Thyroid gland (tissue), 4 donors: ENCODE measurements around the gene TTC9C.

Experiments used
- POLR2A ChIP-seq, 2 donors: fragments of 450-650 bp; IDR thresholded peaks; one replicate each; pipeline ENCODE4 v1.6.1; 2017; ENCODE audit warnings: antibody characterized with exemption in 2 of 2, mild to moderate bottlenecking in 2 of 2, moderate library complexity in 1 of 2
- TF ChIP-seq, protein P1 (sequence below), 6 experiments: fragments of 200-600 bp in 3 of 6; fragments of 450-650 bp in 3 of 6; sonication (generic) in 3 of 6; IDR thresholded peaks; one replicate each; pipeline ENCODE4 v1.5.1; 2016 to 2019; ENCODE audit warnings: antibody characterized with exemption in 6 of 6, mild to moderate bottlenecking in 2 of 6, inconsistent platforms in 1 of 6, moderate library complexity in 1 of 6

DNA sequence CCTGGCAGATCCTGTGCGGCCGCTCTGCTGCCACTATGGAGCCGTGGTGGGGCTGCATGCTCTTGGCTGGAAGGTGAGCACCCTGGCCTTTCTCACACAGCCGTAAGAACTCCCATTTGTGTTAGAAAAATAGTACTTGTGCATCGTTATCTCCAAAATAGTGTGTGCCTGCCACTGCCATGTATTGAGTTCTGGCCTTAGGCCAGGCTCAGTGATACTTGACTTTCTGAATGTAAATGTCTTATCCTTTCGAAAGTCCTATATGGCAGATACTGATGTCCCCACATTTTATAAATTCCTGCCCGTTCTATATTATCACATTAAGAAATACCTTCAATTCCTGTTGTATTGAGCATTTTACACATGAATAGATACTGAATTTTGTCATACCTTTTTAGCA lies 54.5 kb downstream of the TTC9C start:
- TF ChIP-seq, protein P1, sequence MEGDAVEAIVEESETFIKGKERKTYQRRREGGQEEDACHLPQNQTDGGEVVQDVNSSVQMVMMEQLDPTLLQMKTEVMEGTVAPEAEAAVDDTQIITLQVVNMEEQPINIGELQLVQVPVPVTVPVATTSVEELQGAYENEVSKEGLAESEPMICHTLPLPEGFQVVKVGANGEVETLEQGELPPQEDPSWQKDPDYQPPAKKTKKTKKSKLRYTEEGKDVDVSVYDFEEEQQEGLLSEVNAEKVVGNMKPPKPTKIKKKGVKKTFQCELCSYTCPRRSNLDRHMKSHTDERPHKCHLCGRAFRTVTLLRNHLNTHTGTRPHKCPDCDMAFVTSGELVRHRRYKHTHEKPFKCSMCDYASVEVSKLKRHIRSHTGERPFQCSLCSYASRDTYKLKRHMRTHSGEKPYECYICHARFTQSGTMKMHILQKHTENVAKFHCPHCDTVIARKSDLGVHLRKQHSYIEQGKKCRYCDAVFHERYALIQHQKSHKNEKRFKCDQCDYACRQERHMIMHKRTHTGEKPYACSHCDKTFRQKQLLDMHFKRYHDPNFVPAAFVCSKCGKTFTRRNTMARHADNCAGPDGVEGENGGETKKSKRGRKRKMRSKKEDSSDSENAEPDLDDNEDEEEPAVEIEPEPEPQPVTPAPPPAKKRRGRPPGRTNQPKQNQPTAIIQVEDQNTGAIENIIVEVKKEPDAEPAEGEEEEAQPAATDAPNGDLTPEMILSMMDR (IDR thresholded peaks at IDR 0.05): no peak
- TF ChIP-seq POLR2A (IDR thresholded peaks at IDR 0.05): no peak
